H1 (cell line): ENCODE results near the gene DENND4A. TPM values are rescaled to one million over a fixed set of nuclear protein-coding genes. Genes with fewer than 3 reads are reported as not detected.

Experiments used
- CTCF ChIA-PET: fragments of 300-600 bp; sonication (Branson Sonifier 250); formaldehyde crosslinking; loops from one replicate; lab custom pipeline; 2021; ENCODE audit not compliant: partially characterized antibody; lab: Charles Lee
- POLR2A ChIA-PET: fragments of 300-600 bp; sonication (Branson Sonifier 250); formaldehyde crosslinking; loops from one replicate; lab custom pipeline; 2021; ENCODE audit warnings: inconsistent platforms; ENCODE audit not compliant: partially characterized antibody; lab: Charles Lee
- DNase-seq, 2 experiments: peaks; one replicate each; pipeline versions ENCODE4 v3.0.0 to v3.0.0-alpha.2; 2010 to 2022; ENCODE audit warnings: low spot score in 2 of 2, low read depth in 1 of 2, mixed read lengths in 1 of 2
- FAIRE-seq: peaks from 2 replicates; lab custom pipeline; 2011; peaks lifted over from hg19 to GRCh38; lab: Jason Lieb, UNC
- H2AFZ ChIP-seq: 2 replicates; pipeline ENCODE4 v1.8.1; 2012; ENCODE audit warnings: low read length, inconsistent platforms
- H2AK5ac ChIP-seq: 2 replicates; pipeline ENCODE4 v1.6.1; 2013; ENCODE audit warnings: low read depth, low read length
- H2BK120ac ChIP-seq: replicated peaks from 2 replicates; pipeline ENCODE3; 2013; ENCODE audit warnings: low read depth, low read length, inconsistent platforms
- H2BK12ac ChIP-seq: 2 replicates; pipeline ENCODE4 v1.6.1; 2013; ENCODE audit warnings: low read depth, low read length
- H2BK15ac ChIP-seq: 2 replicates; pipeline ENCODE4 v1.6.1; 2013; ENCODE audit warnings: low read length
- H2BK20ac ChIP-seq: 2 replicates; pipeline ENCODE4 v1.6.1; 2013; ENCODE audit warnings: low read length
- H2BK5ac ChIP-seq: 2 replicates; pipeline ENCODE4 v1.6.1; 2013; ENCODE audit warnings: low read depth, low read length
- H3K14ac ChIP-seq: 2 replicates; pipeline ENCODE4 v1.6.1; 2013; ENCODE audit warnings: inconsistent platforms; ENCODE audit not compliant: insufficient read length
- H3K18ac ChIP-seq: 2 replicates; pipeline ENCODE4 v1.6.1; 2013; ENCODE audit warnings: low read length; ENCODE audit errors: extremely low read depth
- H3K23ac ChIP-seq: 2 replicates; pipeline ENCODE4 v1.6.1; 2013; ENCODE audit warnings: inconsistent platforms; ENCODE audit not compliant: insufficient read length
- H3K23me2 ChIP-seq: 2 replicates; pipeline ENCODE4 v1.6.1; 2013; ENCODE audit warnings: low read depth, low read length
- H3K27ac ChIP-seq: 2 replicates; pipeline ENCODE4 v1.6.1; 2011; ENCODE audit warnings: low read depth, low read length, inconsistent platforms
- H3K27me3 ChIP-seq, 4 experiments: replicated peaks in 1 of 4; 1 replicate in 1 of 4; 2 replicates in 3 of 4; pipeline versions ENCODE4 v1.6.1 to v1.8.1; 2011 to 2013; ENCODE audit warnings: low read length in 3 of 4, mild to moderate bottlenecking in 3 of 4, inconsistent platforms in 2 of 4, mixed read lengths in 2 of 4, moderate library complexity in 1 of 4; ENCODE audit not compliant: control insufficient read depth in 3 of 4, insufficient read depth in 3 of 4; ENCODE audit errors: extremely low read depth in 1 of 4
- H3K36me3 ChIP-seq, 4 experiments: 2 replicates each; pipeline versions ENCODE4 v1.6.1 to v1.8.1; 2011 to 2013; ENCODE audit warnings: mild to moderate bottlenecking in 4 of 4, low read length in 3 of 4, moderate library complexity in 2 of 4, control low read depth in 1 of 4, inconsistent platforms in 1 of 4; ENCODE audit not compliant: insufficient read depth in 4 of 4, control insufficient read depth in 2 of 4
- H3K4ac ChIP-seq: replicated peaks from 2 replicates; pipeline ENCODE3; 2013; ENCODE audit warnings: low read length, low read depth, mixed read lengths, inconsistent platforms; ENCODE audit not compliant: insufficient read length
- H3K4me1 ChIP-seq, 4 experiments: replicated peaks in 1 of 4; 1 replicate in 1 of 4; 2 replicates in 3 of 4; pipeline versions ENCODE4 v1.6.1 to v1.8.1; 2011 to 2013; ENCODE audit warnings: low read length in 3 of 4, inconsistent platforms in 2 of 4, mixed read lengths in 1 of 4; ENCODE audit not compliant: insufficient read depth in 4 of 4, control insufficient read depth in 3 of 4
- H3K4me2 ChIP-seq, 2 experiments: 2 replicates each; pipeline versions ENCODE4 v1.6.1 to v1.8.1; 2011 to 2013; ENCODE audit warnings: low read depth in 2 of 2, low read length in 2 of 2, control low read depth in 1 of 2, inconsistent platforms in 1 of 2, mild to moderate bottlenecking in 1 of 2; ENCODE audit not compliant: insufficient read depth in 1 of 2
- H3K4me3 ChIP-seq, 4 experiments: fragments of 200-600, 300-600 bp in 1 of 4; sonication (generic), shearing (Covaris generic), sonication (Bioruptor Twin) in 1 of 4; 2 replicates each; pipeline versions ENCODE4 v1.5.1 to v1.8.1; 2011 to 2016; ENCODE audit warnings: low read length in 4 of 4, low read depth in 3 of 4, control low read depth in 2 of 4, inconsistent platforms in 2 of 4, mild to moderate bottlenecking in 2 of 4, mixed read lengths in 1 of 4, moderate library complexity in 1 of 4; ENCODE audit not compliant: insufficient read depth in 2 of 4; ENCODE audit errors: extremely low read depth in 1 of 4
- H3K56ac ChIP-seq: replicated peaks from 2 replicates; pipeline ENCODE3; 2013; ENCODE audit warnings: low read depth, mild to moderate bottlenecking, mixed read lengths, low read length, inconsistent platforms; ENCODE audit not compliant: insufficient read length
- H3K79me1 ChIP-seq: 2 replicates; pipeline ENCODE4 v1.6.1; 2013; ENCODE audit warnings: low read depth, low read length, control low read depth
- H3K79me2 ChIP-seq, 2 experiments: 2 replicates each; pipeline versions ENCODE4 v1.6.1 to v1.8.1; 2012 to 2013; ENCODE audit warnings: low read length in 2 of 2, mild to moderate bottlenecking in 2 of 2, inconsistent platforms in 1 of 2; ENCODE audit not compliant: insufficient read depth in 2 of 2, control insufficient read depth in 1 of 2
- H3K9ac ChIP-seq, 4 experiments: replicated peaks in 1 of 4; 1 replicate in 1 of 4; 2 replicates in 3 of 4; pipeline versions ENCODE4 v1.6.1 to v1.8.1; 2011 to 2013; ENCODE audit warnings: low read depth in 3 of 4, low read length in 3 of 4, control low read depth in 2 of 4, mild to moderate bottlenecking in 2 of 4, moderate library complexity in 2 of 4, inconsistent platforms in 1 of 4; ENCODE audit errors: extremely low read depth in 1 of 4
- H3K9me3 ChIP-seq, 2 experiments: 2 replicates each; pipeline versions ENCODE4 v1.6.1 to v1.8.1; 2012 to 2013; ENCODE audit warnings: mild to moderate bottlenecking in 2 of 2, moderate library complexity in 2 of 2, control low read depth in 1 of 2, inconsistent platforms in 1 of 2, low read depth in 1 of 2, low read length in 1 of 2, mixed read lengths in 1 of 2; ENCODE audit not compliant: insufficient read depth in 2 of 2
- H4K20me1 ChIP-seq, 2 experiments: replicated peaks in 1 of 2; 2 replicates each; pipeline versions ENCODE3 to v1.8.1; 2011 to 2013; ENCODE audit warnings: inconsistent platforms in 2 of 2, low read length in 2 of 2, mild to moderate bottlenecking in 1 of 2; ENCODE audit not compliant: insufficient read depth in 2 of 2, control insufficient read depth in 1 of 2
- H4K5ac ChIP-seq: 2 replicates; pipeline ENCODE4 v1.6.1; 2013; ENCODE audit warnings: low read length, low read depth, mixed read lengths, inconsistent platforms; ENCODE audit not compliant: insufficient read length
- H4K8ac ChIP-seq: 2 replicates; pipeline ENCODE4 v1.8.0; 2013; ENCODE audit warnings: mild to moderate bottlenecking, moderate library complexity, low read length, inconsistent platforms; ENCODE audit not compliant: insufficient read depth; ENCODE audit errors: extremely low read depth
- H4K91ac ChIP-seq: replicated peaks from 2 replicates; pipeline ENCODE3; 2013; ENCODE audit warnings: low read length, mixed read lengths, inconsistent platforms; ENCODE audit not compliant: insufficient read length
- BACH1 ChIP-seq: IDR thresholded peaks from 2 replicates; pipeline ENCODE4 v1.6.1; 2012; ENCODE audit warnings: low read length, improper control_type of control experiment
- CEBPB ChIP-seq: IDR thresholded peaks from 2 replicates; pipeline ENCODE4 v1.6.1; 2012; ENCODE audit warnings: low read depth, low read length
- EZH2 ChIP-seq: fragments of 200-600 bp; sonication (generic); IDR thresholded peaks from 2 replicates; pipeline ENCODE4 v1.7.1; 2012; ENCODE audit warnings: low read depth, mild to moderate bottlenecking, moderate library complexity, low read length, inconsistent platforms; ENCODE audit not compliant: severe bottlenecking
- SP1 ChIP-seq: IDR thresholded peaks from 2 replicates; pipeline ENCODE4 v1.6.1; 2011; ENCODE audit warnings: low read depth, low read length
- WGBS, 2 experiments: shearing (Covaris generic) in 1 of 2; methylation state at CpG; one replicate each; pipeline versions ENCODE4 v1.1.6 to v1.1.7; 2013 to 2015; ENCODE audit warnings: low lambda C conversion rate in 2 of 2, mixed read lengths in 2 of 2, inconsistent platforms in 1 of 2, low coverage in 1 of 2, missing lambda C conversion rate in 1 of 2; ENCODE audit not compliant: insufficient replicate concordance in 2 of 2, insufficient coverage in 1 of 2, insufficient read length in 1 of 2; ENCODE audit errors: extremely low coverage in 1 of 2, missing lambda C conversion rate in 1 of 2; 5-methylcytosine and 5-hydroxymethylcytosine counted together
- polyA plus RNA-seq, 7 experiments: library from polyadenylated mRNA; depleted of rRNA in 3 of 7; stranded (reverse) in 5 of 7; unstranded in 2 of 7; fragments of >200 nt in 5 of 7; fragments of 200-250 nt in 2 of 7; gene quantifications; 1 replicate in 5 of 7; 2 replicates in 1 of 7; 4 replicates in 1 of 7; pipeline versions ENCODE4 v1.2.1 to v1.2.3, GENCODE V29; 2011 to 2013; ENCODE audit warnings: missing spikeins in 2 of 7, mixed read lengths in 2 of 7
- total RNA-seq: library from RNA; stranded (reverse); fragmentation: NEBNext Ultra II Directional; extraction: Animal tissue kit (Norgen Biotek cat#: 25700); gene quantifications from 2 replicates; pipeline ENCODE4 v1.2.1, GENCODE V29; 2021

The DENND4A gene
- total and polyA plus RNA-seq, 2 of the 8 experiments (the other 6 are each of a cell fraction or from before 2014, with no cell fraction given): 1.3 to 4.7 TPM

DNA sequence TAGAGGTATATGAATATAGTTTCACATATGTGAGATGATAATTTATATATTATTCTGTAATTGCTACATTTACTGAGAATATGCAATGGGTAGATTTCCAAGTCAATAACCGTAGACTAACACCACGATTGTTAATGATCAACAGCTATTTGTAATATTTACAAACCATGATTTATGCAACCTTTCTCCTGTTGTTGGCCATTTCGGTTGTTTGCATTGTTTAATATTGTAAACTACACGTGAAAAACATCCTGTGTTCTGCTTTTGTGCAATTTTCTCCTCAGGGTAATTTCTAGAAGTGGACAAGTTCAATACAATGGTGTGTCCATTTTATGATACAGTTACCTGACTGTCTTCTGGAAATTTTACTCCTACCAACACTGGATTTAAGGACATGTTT is 47.9 kb upstream of the DENND4A start:
- TF ChIP-seq SP1: no peak
- no peak for TF ChIP-seq EZH2
- no peak for TF ChIP-seq CEBPB
- TF ChIP-seq BACH1: no peak
- Histone ChIP-seq H4K20me1 (no peaks in the 10 kb centered on the region), H3K4me1 (no peaks in the 10 kb centered on the region), H3K27ac (no peak overlapping the region), H2BK5ac (no peak overlapping the region), H3K23ac (no peak overlapping the region), H3K56ac (no peak overlapping the region), H3K23me2 (no peaks in the 10 kb centered on the region), H3K79me2 (no peaks in the 10 kb centered on the region), H2AFZ (no peak overlapping the region), H4K91ac (no peak overlapping the region), H2BK120ac (no peak overlapping the region), H3K9ac (no peak overlapping the region), H4K5ac (no peak overlapping the region), H3K79me1 (no peaks in the 10 kb centered on the region), H2BK15ac (no peak overlapping the region), H3K36me3 (no peaks in the 10 kb centered on the region), H3K9me3 (no peaks in the 10 kb centered on the region), H3K14ac (no peak overlapping the region), H3K4me3 (no peak overlapping the region), H3K4me2 (no peak overlapping the region), H2BK20ac (no peak overlapping the region), H3K4ac (no peak overlapping the region), H4K8ac (no peak overlapping the region), H3K27me3 (no peaks in the 10 kb centered on the region), H2BK12ac (no peak overlapping the region), H2AK5ac (no peak overlapping the region), H3K18ac (no peak overlapping the region)
- FAIRE-seq: no peak
- 93% methylated on average over 4 of the region's 4 CpGs; no CpG with 5 or more reads in 1 of the 2 experiments for WGBS, 2 experiments
- ChIA-PET CTCF (interaction anchor here (1.0 to 10.6 kb wide), 3 partner anchors 17 to 199 kb away, joined by 4 to 134 read pairs (median 35); no protein-coding TSS in a partner anchor), POLR2A (no interaction called here)
- DNase-seq: no peak
